SK-N-SH (cell line): ENCODE results near the gene RARRES1. TPM values are rescaled to one million over a fixed set of nuclear protein-coding genes. Genes with fewer than 3 reads are reported as not detected.
A peak's percentile ranks its signal among the peaks of the same experiment; 100 is the strongest.

Experiments
- CTCF ChIA-PET: fragments of 300-600, 350-600 bp; formaldehyde crosslinking; extraction: SDS; loops from one replicate; lab custom pipeline; 2021; lab: Yijun Ruan, JAX
- POLR2A ChIA-PET: fragments of 350-600 bp; sonication (Branson Sonifier 250); formaldehyde crosslinking; extraction: SDS; loops from one replicate; lab custom pipeline; 2020; ENCODE audit warnings: antibody characterized with exemption, inconsistent platforms; lab: Yijun Ruan, JAX
- DNase-seq: peaks from one replicate; pipeline ENCODE4 v3.0.0; 2012
- H2AFZ ChIP-seq: fragments of 200-600 bp; sonication (generic); 2 replicates; pipeline ENCODE4 v1.8.1; 2016; ENCODE audit warnings: antibody characterized with exemption, mild to moderate bottlenecking, low read depth
- H3F3A ChIP-seq: fragments of 200-600 bp; sonication (generic); replicated peaks from 2 replicates; pipeline ENCODE3; 2016; ENCODE audit warnings: antibody characterized with exemption, mild to moderate bottlenecking; ENCODE audit not compliant: insufficient read depth
- H3K27ac ChIP-seq, 2 experiments: fragments of 200-500 bp in 1 of 2; fragments of 200-600 bp in 1 of 2; sonication (Bioruptor generic) in 1 of 2; sonication (generic), shearing (Covaris generic) in 1 of 2; 2 replicates each; pipeline versions ENCODE4 v1.5.1 to v1.6.1; 2014 to 2016; ENCODE audit warnings: low read depth in 2 of 2, inconsistent platforms in 1 of 2, low read length in 1 of 2, mild to moderate bottlenecking in 1 of 2, mixed read lengths in 1 of 2
- H3K27me3 ChIP-seq: fragments of 200-600 bp; sonication (generic), shearing (Covaris generic); 2 replicates; pipeline ENCODE4 v1.6.1; 2016; ENCODE audit warnings: mixed run types; ENCODE audit not compliant: insufficient read depth
- H3K36me3 ChIP-seq, 2 experiments: fragments of 200-500 bp in 1 of 2; fragments of 200-600 bp in 1 of 2; sonication (Bioruptor generic) in 1 of 2; sonication (generic) in 1 of 2; replicated peaks in 1 of 2; 2 replicates each; pipeline versions ENCODE3 to v1.5.1; 2014 to 2016; ENCODE audit warnings: low read length in 1 of 2, mild to moderate bottlenecking in 1 of 2; ENCODE audit not compliant: insufficient read depth in 2 of 2, control insufficient read depth in 1 of 2
- H3K4me1 ChIP-seq, 2 experiments: fragments of 200-500 bp in 1 of 2; fragments of 200-600 bp in 1 of 2; sonication (Bioruptor generic) in 1 of 2; sonication (generic), shearing (Covaris generic) in 1 of 2; 2 replicates each; pipeline versions ENCODE4 v1.5.1 to v1.6.1; 2014 to 2016; ENCODE audit warnings: low read depth in 1 of 2, low read length in 1 of 2, mixed run types in 1 of 2; ENCODE audit not compliant: insufficient read depth in 2 of 2, control insufficient read depth in 1 of 2
- H3K4me2 ChIP-seq: fragments of 200-600 bp; sonication (generic), shearing (Covaris generic); 2 replicates; pipeline ENCODE4 v1.6.1; 2017; ENCODE audit warnings: mixed run types
- H3K4me3 ChIP-seq, 2 experiments: fragments of 200-500 bp in 1 of 2; fragments of 200-600 bp in 1 of 2; sonication (Bioruptor generic) in 1 of 2; sonication (generic), shearing (Covaris generic) in 1 of 2; 2 replicates each; pipeline versions ENCODE4 v1.5.1 to v1.8.1; 2014 to 2016; ENCODE audit warnings: low read depth in 2 of 2, inconsistent platforms in 1 of 2, low read length in 1 of 2, mild to moderate bottlenecking in 1 of 2, mixed read lengths in 1 of 2, moderate library complexity in 1 of 2
- H3K79me2 ChIP-seq: fragments of 200-600 bp; sonication (generic); 2 replicates; pipeline ENCODE4 v1.8.1; 2017; ENCODE audit warnings: mild to moderate bottlenecking; ENCODE audit not compliant: insufficient read depth
- H3K9ac ChIP-seq: fragments of 200-600 bp; sonication (generic); 2 replicates; pipeline ENCODE4 v1.6.1; 2017; ENCODE audit warnings: mixed run types
- H3K9me2 ChIP-seq: fragments of 200-600 bp; sonication (generic); 2 replicates; pipeline ENCODE4 v1.6.1; 2017; ENCODE audit warnings: mixed run types
- H3K9me3 ChIP-seq: fragments of 200-600 bp; sonication (generic); 2 replicates; pipeline ENCODE4 v1.6.1; 2017; ENCODE audit warnings: mixed run types, mild to moderate bottlenecking, moderate library complexity
- H4K20me1 ChIP-seq: fragments of 200-600 bp; sonication (generic); 2 replicates; pipeline ENCODE4 v1.6.1; 2017; ENCODE audit warnings: mild to moderate bottlenecking, mixed run types; ENCODE audit not compliant: insufficient read depth
- CHD2 ChIP-seq: fragments of 150-350 bp; IDR thresholded peaks from 2 replicates; pipeline ENCODE4 v1.6.1; 2018; ENCODE audit warnings: low read length; ENCODE audit not compliant: partially characterized antibody
- ELF1 ChIP-seq: IDR thresholded peaks from 2 replicates; pipeline ENCODE4 v1.4.0; 2012
- EZH2phosphoT487 ChIP-seq: fragments of 200-600 bp; sonication (generic); IDR thresholded peaks from 2 replicates; pipeline ENCODE4 v1.6.1; 2017; ENCODE audit warnings: low read depth, mixed run types, mild to moderate bottlenecking, antibody characterized with exemption, moderate library complexity, borderline replicate concordance
- FOSL2 ChIP-seq: IDR thresholded peaks from 2 replicates; pipeline ENCODE4 v1.4.0; 2012; ENCODE audit warnings: low read depth, mild to moderate bottlenecking, moderate library complexity, borderline replicate concordance
- FOXJ3 ChIP-seq: sonication (generic); formaldehyde crosslinking; IDR thresholded peaks from 2 replicates; pipeline ENCODE4 v1.5.1; 2020; ENCODE audit warnings: mild to moderate bottlenecking, missing genetic modification reagents
- FOXM1 ChIP-seq: IDR thresholded peaks from 2 replicates; pipeline ENCODE4 v1.4.0; 2012; ENCODE audit warnings: low read depth, mild to moderate bottlenecking
- JUND ChIP-seq: IDR thresholded peaks from 2 replicates; pipeline ENCODE4 v1.4.0; 2012
- NFIC ChIP-seq: IDR thresholded peaks from 2 replicates; pipeline ENCODE4 v1.4.0; 2012; ENCODE audit warnings: borderline replicate concordance
- POLR2AphosphoS5 ChIP-seq: IDR thresholded peaks from 2 replicates; pipeline ENCODE4 v1.6.1; 2012; ENCODE audit warnings: low read depth, low read length
- RFX5 ChIP-seq: IDR thresholded peaks from 2 replicates; pipeline ENCODE4 v1.6.1; 2012; ENCODE audit warnings: mild to moderate bottlenecking, improper control_type of control experiment, low read length
- RXRA ChIP-seq: IDR thresholded peaks from 2 replicates; pipeline ENCODE4 v1.4.0; 2012; ENCODE audit warnings: low read depth, mild to moderate bottlenecking, borderline replicate concordance
- SMC3 ChIP-seq: IDR thresholded peaks from 2 replicates; pipeline ENCODE4 v1.6.1; 2012; ENCODE audit warnings: low read depth, low read length, improper control_type of control experiment
- TAF1 ChIP-seq: IDR thresholded peaks from 2 replicates; pipeline ENCODE4 v1.6.1; 2012; ENCODE audit warnings: low read depth, mild to moderate bottlenecking, low read length, moderate library complexity, borderline replicate concordance
- TCF12 ChIP-seq: IDR thresholded peaks from 2 replicates; pipeline ENCODE4 v1.4.0; 2012
- WGBS: methylation state at CpG from one replicate; pipeline ENCODE4 v1.1.6; 2017; ENCODE audit warnings: low lambda C conversion rate; 5-methylcytosine and 5-hydroxymethylcytosine counted together
- polyA plus RNA-seq, 3 experiments: library from polyadenylated mRNA; depleted of rRNA; stranded (reverse); fragments of >200 nt; gene quantifications; 2 replicates each; pipeline ENCODE4 v1.2.3, GENCODE V29; 2012
- TF ChIP-seq, protein P1 (sequence below): IDR thresholded peaks from 2 replicates; pipeline ENCODE4 v1.4.0; 2012; ENCODE audit warnings: low read depth, borderline replicate concordance
- TF ChIP-seq, protein P2 (sequence below): IDR thresholded peaks from 2 replicates; pipeline ENCODE4 v1.4.0; 2012; ENCODE audit warnings: low read depth, borderline replicate concordance
- TF ChIP-seq, protein P3 (sequence below): fragments of 200-600 bp; sonication (generic); IDR thresholded peaks from 2 replicates; pipeline ENCODE4 v1.6.1; 2017; ENCODE audit warnings: antibody characterized with exemption, mild to moderate bottlenecking, moderate library complexity
- TF ChIP-seq, protein P4 (sequence below): IDR thresholded peaks from 2 replicates; pipeline ENCODE4; 2012
- TF ChIP-seq, protein P5 (sequence below): fragments of 150-350 bp; IDR thresholded peaks from 2 replicates; pipeline ENCODE4 v1.6.1; 2017; ENCODE audit warnings: antibody characterized with exemption, low read length, low read depth, borderline replicate concordance
- TF ChIP-seq, protein P6 (sequence below): fragments of 150-350 bp; IDR thresholded peaks from 2 replicates; pipeline ENCODE4 v1.6.1; 2016; ENCODE audit warnings: mild to moderate bottlenecking, low read depth, low read length
- TF ChIP-seq, protein P7 (sequence below): IDR thresholded peaks from 2 replicates; pipeline ENCODE4 v1.6.1; 2012; ENCODE audit warnings: mild to moderate bottlenecking, low read depth, low read length, moderate library complexity

RARRES1 gene
- polyA plus RNA-seq, 1 of the 3 experiments (the other 2 are of a cell fraction): 0.15 TPM

DNA sequence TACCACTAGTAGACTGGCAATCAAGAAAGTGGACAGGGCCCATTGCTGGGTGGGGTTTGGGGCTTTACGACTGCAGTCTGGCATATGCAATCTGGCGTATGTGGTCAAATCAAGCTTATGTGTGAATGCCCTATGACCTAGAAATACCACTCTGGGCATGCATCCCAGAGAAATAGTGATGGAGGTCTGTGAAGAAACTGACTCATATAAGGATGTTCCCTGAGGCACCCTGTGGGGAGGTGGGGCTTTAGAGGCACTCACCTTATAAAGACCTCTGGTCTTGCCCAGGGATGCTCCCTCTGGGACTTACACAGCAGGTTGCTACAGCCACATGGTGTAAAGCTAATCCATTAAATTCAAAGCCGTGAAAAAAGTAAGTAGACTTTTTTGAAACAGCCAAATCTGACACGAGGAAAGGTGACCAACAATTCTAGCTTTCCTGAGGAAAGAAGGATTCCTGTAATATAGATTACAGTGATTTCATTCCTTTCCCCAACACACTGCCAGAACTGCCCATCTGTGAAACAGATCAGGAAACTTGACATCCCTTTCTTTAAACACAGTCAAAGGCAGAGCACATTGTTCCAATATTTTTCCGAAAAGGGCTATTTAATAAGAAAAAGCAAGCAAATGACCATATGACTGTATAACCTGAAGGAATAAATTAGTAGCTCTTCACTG lies 13.6 kb downstream of the RARRES1 start:
- Histone ChIP-seq H3K79me2 (no peaks in the 10 kb centered on the region), H3K4me2 (0 out of 2 replicates have a peak overlapping the region, but pooled peaks have one; percentile 2), H3K36me3 (peaks cover 0 to 3% of the 10 kb centered on the region in 2 experiments), H3K9ac (no peak overlapping the region), H4K20me1 (no peaks in the 10 kb centered on the region), H3K27ac (peak overlapping the region in 1 of 2 experiments; percentile 6; a peak in 1 of 4 replicates), H3K9me2 (no peaks in the 10 kb centered on the region), H3K27me3 (no peaks in the 10 kb centered on the region), H3K9me3 (no peaks in the 10 kb centered on the region), H3F3A (peaks cover 10% of the 10 kb centered on the region), H3K4me1 (peaks cover 12 to 29% of the 10 kb centered on the region in 2 experiments; a peak in 3 of 4 replicates), H2AFZ (no peak overlapping the region), H3K4me3 (no peak overlapping the region)
- POLR2A ChIA-PET: no interaction called here
- 79% methylated on average over 5 of the region's 5 CpGs for WGBS
- CTCF ChIA-PET: interaction anchor here (0.9 to 2.9 kb wide), 4 partner anchors 10 to 73 kb away, joined by 3 to 16 read pairs (median 8); no protein-coding TSS in a partner anchor
- no peak for DNase-seq
- TF ChIP-seq, protein P1, sequence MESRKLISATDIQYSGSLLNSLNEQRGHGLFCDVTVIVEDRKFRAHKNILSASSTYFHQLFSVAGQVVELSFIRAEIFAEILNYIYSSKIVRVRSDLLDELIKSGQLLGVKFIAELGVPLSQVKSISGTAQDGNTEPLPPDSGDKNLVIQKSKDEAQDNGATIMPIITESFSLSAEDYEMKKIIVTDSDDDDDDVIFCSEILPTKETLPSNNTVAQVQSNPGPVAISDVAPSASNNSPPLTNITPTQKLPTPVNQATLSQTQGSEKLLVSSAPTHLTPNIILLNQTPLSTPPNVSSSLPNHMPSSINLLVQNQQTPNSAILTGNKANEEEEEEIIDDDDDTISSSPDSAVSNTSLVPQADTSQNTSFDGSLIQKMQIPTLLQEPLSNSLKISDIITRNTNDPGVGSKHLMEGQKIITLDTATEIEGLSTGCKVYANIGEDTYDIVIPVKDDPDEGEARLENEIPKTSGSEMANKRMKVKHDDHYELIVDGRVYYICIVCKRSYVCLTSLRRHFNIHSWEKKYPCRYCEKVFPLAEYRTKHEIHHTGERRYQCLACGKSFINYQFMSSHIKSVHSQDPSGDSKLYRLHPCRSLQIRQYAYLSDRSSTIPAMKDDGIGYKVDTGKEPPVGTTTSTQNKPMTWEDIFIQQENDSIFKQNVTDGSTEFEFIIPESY: no peak
- TF ChIP-seq, protein P2, sequence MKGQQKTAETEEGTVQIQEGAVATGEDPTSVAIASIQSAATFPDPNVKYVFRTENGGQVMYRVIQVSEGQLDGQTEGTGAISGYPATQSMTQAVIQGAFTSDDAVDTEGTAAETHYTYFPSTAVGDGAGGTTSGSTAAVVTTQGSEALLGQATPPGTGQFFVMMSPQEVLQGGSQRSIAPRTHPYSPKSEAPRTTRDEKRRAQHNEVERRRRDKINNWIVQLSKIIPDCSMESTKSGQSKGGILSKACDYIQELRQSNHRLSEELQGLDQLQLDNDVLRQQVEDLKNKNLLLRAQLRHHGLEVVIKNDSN: no peak
- TF ChIP-seq NFIC: peak; percentile 78
- TF ChIP-seq TCF12: peak; percentile 67
- no peak for TF ChIP-seq FOXJ3 (CRISPR knock-in tag)
- peak; percentile 57; the same call in 1 of the 2 replicates for TF ChIP-seq RXRA
- TF ChIP-seq FOXM1: no peak
- TF ChIP-seq POLR2AphosphoS5: no peak
- no peak for TF ChIP-seq TAF1
- TF ChIP-seq, protein P3, sequence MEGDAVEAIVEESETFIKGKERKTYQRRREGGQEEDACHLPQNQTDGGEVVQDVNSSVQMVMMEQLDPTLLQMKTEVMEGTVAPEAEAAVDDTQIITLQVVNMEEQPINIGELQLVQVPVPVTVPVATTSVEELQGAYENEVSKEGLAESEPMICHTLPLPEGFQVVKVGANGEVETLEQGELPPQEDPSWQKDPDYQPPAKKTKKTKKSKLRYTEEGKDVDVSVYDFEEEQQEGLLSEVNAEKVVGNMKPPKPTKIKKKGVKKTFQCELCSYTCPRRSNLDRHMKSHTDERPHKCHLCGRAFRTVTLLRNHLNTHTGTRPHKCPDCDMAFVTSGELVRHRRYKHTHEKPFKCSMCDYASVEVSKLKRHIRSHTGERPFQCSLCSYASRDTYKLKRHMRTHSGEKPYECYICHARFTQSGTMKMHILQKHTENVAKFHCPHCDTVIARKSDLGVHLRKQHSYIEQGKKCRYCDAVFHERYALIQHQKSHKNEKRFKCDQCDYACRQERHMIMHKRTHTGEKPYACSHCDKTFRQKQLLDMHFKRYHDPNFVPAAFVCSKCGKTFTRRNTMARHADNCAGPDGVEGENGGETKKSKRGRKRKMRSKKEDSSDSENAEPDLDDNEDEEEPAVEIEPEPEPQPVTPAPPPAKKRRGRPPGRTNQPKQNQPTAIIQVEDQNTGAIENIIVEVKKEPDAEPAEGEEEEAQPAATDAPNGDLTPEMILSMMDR: no peak
- no peak for TF ChIP-seq ELF1
- TF ChIP-seq SMC3: no peak
- no peak for TF ChIP-seq JUND
- TF ChIP-seq RFX5: no peak
- no peak for TF ChIP-seq CHD2
- TF ChIP-seq, protein P4, sequence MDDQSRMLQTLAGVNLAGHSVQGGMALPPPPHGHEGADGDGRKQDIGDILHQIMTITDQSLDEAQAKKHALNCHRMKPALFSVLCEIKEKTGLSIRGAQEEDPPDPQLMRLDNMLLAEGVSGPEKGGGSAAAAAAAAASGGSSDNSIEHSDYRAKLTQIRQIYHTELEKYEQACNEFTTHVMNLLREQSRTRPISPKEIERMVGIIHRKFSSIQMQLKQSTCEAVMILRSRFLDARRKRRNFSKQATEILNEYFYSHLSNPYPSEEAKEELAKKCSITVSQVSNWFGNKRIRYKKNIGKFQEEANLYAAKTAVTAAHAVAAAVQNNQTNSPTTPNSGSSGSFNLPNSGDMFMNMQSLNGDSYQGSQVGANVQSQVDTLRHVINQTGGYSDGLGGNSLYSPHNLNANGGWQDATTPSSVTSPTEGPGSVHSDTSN: peak; percentile 57; the same call in 1 of the 2 replicates
- TF ChIP-seq, protein P5, sequence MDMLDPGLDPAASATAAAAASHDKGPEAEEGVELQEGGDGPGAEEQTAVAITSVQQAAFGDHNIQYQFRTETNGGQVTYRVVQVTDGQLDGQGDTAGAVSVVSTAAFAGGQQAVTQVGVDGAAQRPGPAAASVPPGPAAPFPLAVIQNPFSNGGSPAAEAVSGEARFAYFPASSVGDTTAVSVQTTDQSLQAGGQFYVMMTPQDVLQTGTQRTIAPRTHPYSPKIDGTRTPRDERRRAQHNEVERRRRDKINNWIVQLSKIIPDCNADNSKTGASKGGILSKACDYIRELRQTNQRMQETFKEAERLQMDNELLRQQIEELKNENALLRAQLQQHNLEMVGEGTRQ: no peak
- TF ChIP-seq, protein P6, sequence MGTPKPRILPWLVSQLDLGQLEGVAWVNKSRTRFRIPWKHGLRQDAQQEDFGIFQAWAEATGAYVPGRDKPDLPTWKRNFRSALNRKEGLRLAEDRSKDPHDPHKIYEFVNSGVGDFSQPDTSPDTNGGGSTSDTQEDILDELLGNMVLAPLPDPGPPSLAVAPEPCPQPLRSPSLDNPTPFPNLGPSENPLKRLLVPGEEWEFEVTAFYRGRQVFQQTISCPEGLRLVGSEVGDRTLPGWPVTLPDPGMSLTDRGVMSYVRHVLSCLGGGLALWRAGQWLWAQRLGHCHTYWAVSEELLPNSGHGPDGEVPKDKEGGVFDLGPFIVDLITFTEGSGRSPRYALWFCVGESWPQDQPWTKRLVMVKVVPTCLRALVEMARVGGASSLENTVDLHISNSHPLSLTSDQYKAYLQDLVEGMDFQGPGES: no peak
- TF ChIP-seq, protein P7, sequence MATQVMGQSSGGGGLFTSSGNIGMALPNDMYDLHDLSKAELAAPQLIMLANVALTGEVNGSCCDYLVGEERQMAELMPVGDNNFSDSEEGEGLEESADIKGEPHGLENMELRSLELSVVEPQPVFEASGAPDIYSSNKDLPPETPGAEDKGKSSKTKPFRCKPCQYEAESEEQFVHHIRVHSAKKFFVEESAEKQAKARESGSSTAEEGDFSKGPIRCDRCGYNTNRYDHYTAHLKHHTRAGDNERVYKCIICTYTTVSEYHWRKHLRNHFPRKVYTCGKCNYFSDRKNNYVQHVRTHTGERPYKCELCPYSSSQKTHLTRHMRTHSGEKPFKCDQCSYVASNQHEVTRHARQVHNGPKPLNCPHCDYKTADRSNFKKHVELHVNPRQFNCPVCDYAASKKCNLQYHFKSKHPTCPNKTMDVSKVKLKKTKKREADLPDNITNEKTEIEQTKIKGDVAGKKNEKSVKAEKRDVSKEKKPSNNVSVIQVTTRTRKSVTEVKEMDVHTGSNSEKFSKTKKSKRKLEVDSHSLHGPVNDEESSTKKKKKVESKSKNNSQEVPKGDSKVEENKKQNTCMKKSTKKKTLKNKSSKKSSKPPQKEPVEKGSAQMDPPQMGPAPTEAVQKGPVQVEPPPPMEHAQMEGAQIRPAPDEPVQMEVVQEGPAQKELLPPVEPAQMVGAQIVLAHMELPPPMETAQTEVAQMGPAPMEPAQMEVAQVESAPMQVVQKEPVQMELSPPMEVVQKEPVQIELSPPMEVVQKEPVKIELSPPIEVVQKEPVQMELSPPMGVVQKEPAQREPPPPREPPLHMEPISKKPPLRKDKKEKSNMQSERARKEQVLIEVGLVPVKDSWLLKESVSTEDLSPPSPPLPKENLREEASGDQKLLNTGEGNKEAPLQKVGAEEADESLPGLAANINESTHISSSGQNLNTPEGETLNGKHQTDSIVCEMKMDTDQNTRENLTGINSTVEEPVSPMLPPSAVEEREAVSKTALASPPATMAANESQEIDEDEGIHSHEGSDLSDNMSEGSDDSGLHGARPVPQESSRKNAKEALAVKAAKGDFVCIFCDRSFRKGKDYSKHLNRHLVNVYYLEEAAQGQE: no peak
- no peak for TF ChIP-seq EZH2phosphoT487
- TF ChIP-seq FOSL2: peak; percentile 32; the same call in 1 of the 2 replicates
